HEK293 (cell line): ENCODE data around the gene CZIB.

Experiments used
- CTCF ChIA-PET: fragments of 350-600 bp; formaldehyde crosslinking; extraction: SDS; loops from one replicate; lab custom pipeline; 2021; ENCODE audit warnings: antibody characterized with exemption; lab: Yijun Ruan, JAX
- POLR2A ChIA-PET: fragments of 300-600 bp; formaldehyde crosslinking; extraction: SDS; loops from one replicate; lab custom pipeline; 2020; ENCODE audit warnings: antibody characterized with exemption, inconsistent platforms; lab: Yijun Ruan, JAX
- H3K27ac ChIP-seq: fragments of 200-500 bp; sonication (Bioruptor generic); 2 replicates; pipeline ENCODE4 v1.5.1; 2014; ENCODE audit warnings: low read depth, low read length, control low read depth, inconsistent platforms; ENCODE audit errors: extremely low read depth
- H3K36me3 ChIP-seq, 2 experiments: fragments of 200-500 bp in 1 of 2; sonication (Bioruptor generic) in 1 of 2; 1 replicate in 1 of 2; 2 replicates in 1 of 2; pipeline ENCODE4 v1.5.1; 2014 to 2017; ENCODE audit warnings: inconsistent platforms in 2 of 2, low read length in 2 of 2; ENCODE audit not compliant: control insufficient read depth in 2 of 2, insufficient read depth in 1 of 2
- H3K4me1 ChIP-seq: fragments of 200-500 bp; sonication (Bioruptor generic); 2 replicates; pipeline ENCODE4 v1.5.1; 2014; ENCODE audit warnings: mild to moderate bottlenecking, low read length, inconsistent platforms; ENCODE audit not compliant: control insufficient read depth, insufficient read depth
- H3K4me3 ChIP-seq: 2 replicates; pipeline ENCODE4 v1.5.1; 2011; ENCODE audit warnings: low read depth, mild to moderate bottlenecking, control low read depth, low read length, moderate library complexity
- H3K9me3 ChIP-seq: fragments of 200-500 bp; sonication (Bioruptor generic); 2 replicates; pipeline ENCODE4 v1.5.1; 2014; ENCODE audit warnings: low read depth, low read length, inconsistent platforms; ENCODE audit not compliant: control insufficient read depth, insufficient read depth
- EGR2 ChIP-seq: fragments of 450-650 bp; formaldehyde crosslinking; IDR thresholded peaks from 2 replicates; pipeline ENCODE4 v1.5.1; 2016; ENCODE audit warnings: low read depth, missing biosample characterization, missing genetic modification characterization
- HOXC10 ChIP-seq: sonication (generic); formaldehyde crosslinking; IDR thresholded peaks from 2 replicates; pipeline ENCODE4 v1.8.1; 2023; ENCODE audit warnings: mild to moderate bottlenecking, missing genetic modification reagents
- KLF1 ChIP-seq: fragments of 450-650 bp; formaldehyde crosslinking; IDR thresholded peaks from 2 replicates; pipeline ENCODE4 v1.5.1; 2016; ENCODE audit warnings: missing biosample characterization, missing genetic modification characterization
- OSR2 ChIP-seq: fragments of 450-650 bp; formaldehyde crosslinking; IDR thresholded peaks from 2 replicates; pipeline ENCODE4 v1.5.1; 2016; ENCODE audit warnings: missing biosample characterization, missing genetic modification characterization
- PRDM1 ChIP-seq: fragments of 450-650 bp; formaldehyde crosslinking; IDR thresholded peaks from 2 replicates; pipeline ENCODE4; 2016; ENCODE audit warnings: missing biosample characterization, missing genetic modification characterization
- ZFHX2 ChIP-seq: fragments of 450-650 bp; formaldehyde crosslinking; conservative IDR thresholded peaks from 2 replicates; pipeline ENCODE4 v1.5.1; 2016; ENCODE audit warnings: missing biosample characterization, missing genetic modification characterization
- ZNF19 ChIP-seq: fragments of 450-650 bp; formaldehyde crosslinking; IDR thresholded peaks from 2 replicates; pipeline ENCODE4; 2016; ENCODE audit warnings: missing biosample characterization, missing genetic modification characterization, low read depth
- ZNF248 ChIP-seq: fragments of 450-650 bp; formaldehyde crosslinking; IDR thresholded peaks from 2 replicates; pipeline ENCODE4 v1.5.1; 2017; ENCODE audit warnings: missing biosample characterization, missing genetic modification characterization
- ZNF274 ChIP-seq, 2 experiments: fragments of 200-500 bp in 1 of 2; fragments of 450-650 bp in 1 of 2; sonication (Bioruptor generic) in 1 of 2; formaldehyde crosslinking in 1 of 2; IDR thresholded peaks; 2 replicates each; pipeline versions ENCODE4 v1.5.1 to v1.6.1; 2014 to 2016; ENCODE audit warnings: borderline replicate concordance in 1 of 2, inconsistent platforms in 1 of 2, low read length in 1 of 2, missing biosample characterization in 1 of 2, missing genetic modification characterization in 1 of 2
- ZNF660 ChIP-seq: fragments of 450-650 bp; IDR thresholded peaks from 2 replicates; pipeline ENCODE4 v1.5.1; 2018; ENCODE audit warnings: missing biosample characterization, mild to moderate bottlenecking, missing genetic modification characterization
- ZXDB ChIP-seq: fragments of 450-650 bp; formaldehyde crosslinking; IDR thresholded peaks from 2 replicates; pipeline ENCODE4 v1.5.1; 2016; ENCODE audit warnings: missing biosample characterization, missing genetic modification characterization
- TF ChIP-seq, protein P1 (sequence below): fragments of 450-650 bp; formaldehyde crosslinking; IDR thresholded peaks from 2 replicates; pipeline ENCODE4 v1.5.0; 2017; ENCODE audit warnings: missing biosample characterization, missing genetic modification characterization, borderline replicate concordance
- TF ChIP-seq, protein P2 (sequence below): fragments of 450-650 bp; formaldehyde crosslinking; IDR thresholded peaks from 2 replicates; pipeline ENCODE4 v1.5.1; 2017; ENCODE audit warnings: missing biosample characterization, missing genetic modification characterization
- TF ChIP-seq, protein P3 (sequence below): fragments of 450-650 bp; formaldehyde crosslinking; IDR thresholded peaks from 2 replicates; pipeline ENCODE4 v1.5.1; 2017; ENCODE audit warnings: missing biosample characterization, mild to moderate bottlenecking, missing genetic modification characterization, moderate library complexity
- TF ChIP-seq, protein P4 (sequence below): fragments of 450-650 bp; formaldehyde crosslinking; IDR thresholded peaks from 2 replicates; pipeline ENCODE4 v1.5.1; 2016; ENCODE audit warnings: missing biosample characterization, missing genetic modification characterization, low read depth

Gene CZIB

DNA sequence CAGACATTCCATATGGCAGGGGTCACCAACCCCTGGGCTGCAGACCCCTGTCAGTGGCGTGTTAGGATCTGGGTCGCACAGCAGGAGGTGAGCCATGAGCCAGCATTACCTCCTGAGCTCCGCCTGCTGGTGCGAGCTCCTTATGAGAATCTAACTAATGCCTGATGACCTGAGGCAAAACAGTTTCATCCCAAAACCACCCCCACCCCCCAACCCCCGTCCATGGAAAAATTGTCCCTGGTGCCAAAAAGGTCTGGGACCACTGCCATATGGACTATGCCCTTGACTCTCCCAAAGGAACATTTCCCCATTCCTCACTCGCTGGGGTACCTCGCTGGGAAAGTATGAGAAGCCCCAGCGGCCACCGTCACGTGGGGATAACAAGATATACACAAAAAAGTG lies 30.2 kb downstream of the CZIB start (continued):
- TF ChIP-seq, protein P1, sequence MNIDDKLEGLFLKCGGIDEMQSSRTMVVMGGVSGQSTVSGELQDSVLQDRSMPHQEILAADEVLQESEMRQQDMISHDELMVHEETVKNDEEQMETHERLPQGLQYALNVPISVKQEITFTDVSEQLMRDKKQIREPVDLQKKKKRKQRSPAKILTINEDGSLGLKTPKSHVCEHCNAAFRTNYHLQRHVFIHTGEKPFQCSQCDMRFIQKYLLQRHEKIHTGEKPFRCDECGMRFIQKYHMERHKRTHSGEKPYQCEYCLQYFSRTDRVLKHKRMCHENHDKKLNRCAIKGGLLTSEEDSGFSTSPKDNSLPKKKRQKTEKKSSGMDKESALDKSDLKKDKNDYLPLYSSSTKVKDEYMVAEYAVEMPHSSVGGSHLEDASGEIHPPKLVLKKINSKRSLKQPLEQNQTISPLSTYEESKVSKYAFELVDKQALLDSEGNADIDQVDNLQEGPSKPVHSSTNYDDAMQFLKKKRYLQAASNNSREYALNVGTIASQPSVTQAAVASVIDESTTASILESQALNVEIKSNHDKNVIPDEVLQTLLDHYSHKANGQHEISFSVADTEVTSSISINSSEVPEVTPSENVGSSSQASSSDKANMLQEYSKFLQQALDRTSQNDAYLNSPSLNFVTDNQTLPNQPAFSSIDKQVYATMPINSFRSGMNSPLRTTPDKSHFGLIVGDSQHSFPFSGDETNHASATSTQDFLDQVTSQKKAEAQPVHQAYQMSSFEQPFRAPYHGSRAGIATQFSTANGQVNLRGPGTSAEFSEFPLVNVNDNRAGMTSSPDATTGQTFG: no peak
- TF ChIP-seq HOXC10 (CRISPR knock-in tag) (no peak), KLF1 (tag by site-specific recombination) (no peak)
- TF ChIP-seq, all 188 proteins: peak for 0

DNA sequence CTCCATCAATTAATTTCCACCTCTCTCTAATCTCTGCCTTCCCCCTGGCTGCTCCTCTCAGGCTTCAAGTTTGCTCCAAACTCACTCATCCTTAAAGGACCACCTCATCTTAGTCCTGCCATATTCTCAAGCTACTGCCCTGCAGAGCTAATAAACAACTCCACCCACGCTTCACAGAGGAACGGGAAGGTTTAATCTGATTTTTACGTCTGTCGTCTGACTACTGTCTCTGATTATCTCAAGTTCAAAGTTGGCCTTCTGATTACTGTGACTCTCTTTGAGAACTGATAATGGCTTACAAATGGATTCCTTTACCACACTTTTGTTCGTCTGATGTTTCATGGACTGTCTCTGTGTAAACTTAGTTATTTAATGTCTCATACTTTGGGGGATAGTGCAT lies 31.4 kb downstream of the CZIB start:
- TF ChIP-seq, protein P2, sequence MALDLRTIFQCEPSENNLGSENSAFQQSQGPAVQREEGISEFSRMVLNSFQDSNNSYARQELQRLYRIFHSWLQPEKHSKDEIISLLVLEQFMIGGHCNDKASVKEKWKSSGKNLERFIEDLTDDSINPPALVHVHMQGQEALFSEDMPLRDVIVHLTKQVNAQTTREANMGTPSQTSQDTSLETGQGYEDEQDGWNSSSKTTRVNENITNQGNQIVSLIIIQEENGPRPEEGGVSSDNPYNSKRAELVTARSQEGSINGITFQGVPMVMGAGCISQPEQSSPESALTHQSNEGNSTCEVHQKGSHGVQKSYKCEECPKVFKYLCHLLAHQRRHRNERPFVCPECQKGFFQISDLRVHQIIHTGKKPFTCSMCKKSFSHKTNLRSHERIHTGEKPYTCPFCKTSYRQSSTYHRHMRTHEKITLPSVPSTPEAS: no peak
- no peaks in the 10 kb centered on the region for H3K9me3 ChIP-seq
- H3K36me3 ChIP-seq: no peaks in the 10 kb centered on the region
- H3K4me1 ChIP-seq: no peaks in the 10 kb centered on the region
- ChIA-PET POLR2A (no interaction called here), CTCF (interaction anchor here (0.5 to 0.8 kb wide), 3 partner anchors 12 to 306 kb away, joined by 3 to 4 read pairs (median 3); no protein-coding TSS in a partner anchor)
- H3K4me3 ChIP-seq: no peak overlapping the region
- no peak overlapping the region for H3K27ac ChIP-seq

DNA sequence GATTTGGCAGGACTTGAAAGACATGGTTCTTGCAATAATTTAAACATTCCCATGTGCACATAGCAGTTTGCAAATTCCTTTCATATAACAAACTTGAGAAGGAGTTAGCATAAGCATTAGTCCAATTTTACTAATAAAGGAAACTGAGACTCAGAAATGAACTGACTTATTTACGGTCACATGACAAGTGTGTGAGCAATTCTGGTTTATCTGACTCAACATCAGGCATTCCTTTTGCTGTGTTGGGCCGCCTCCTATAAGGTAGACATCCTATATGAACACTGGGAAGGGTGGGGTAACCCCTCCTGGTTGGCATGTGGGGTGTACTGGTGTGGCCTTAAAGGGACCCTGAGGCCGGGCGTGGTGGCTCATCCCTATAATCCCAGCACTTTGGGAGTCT lies 32.3 kb downstream of the CZIB start:
- TF ChIP-seq ZNF19 (tag by site-specific recombination): no peak
- TF ChIP-seq, protein P3, sequence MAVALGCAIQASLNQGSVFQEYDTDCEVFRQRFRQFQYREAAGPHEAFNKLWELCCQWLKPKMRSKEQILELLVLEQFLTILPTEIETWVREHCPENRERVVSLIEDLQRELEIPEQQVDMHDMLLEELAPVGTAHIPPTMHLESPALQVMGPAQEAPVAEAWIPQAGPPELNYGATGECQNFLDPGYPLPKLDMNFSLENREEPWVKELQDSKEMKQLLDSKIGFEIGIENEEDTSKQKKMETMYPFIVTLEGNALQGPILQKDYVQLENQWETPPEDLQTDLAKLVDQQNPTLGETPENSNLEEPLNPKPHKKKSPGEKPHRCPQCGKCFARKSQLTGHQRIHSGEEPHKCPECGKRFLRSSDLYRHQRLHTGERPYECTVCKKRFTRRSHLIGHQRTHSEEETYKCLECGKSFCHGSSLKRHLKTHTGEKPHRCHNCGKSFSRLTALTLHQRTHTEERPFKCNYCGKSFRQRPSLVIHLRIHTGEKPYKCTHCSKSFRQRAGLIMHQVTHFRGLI: no peak
- TF ChIP-seq, protein P4, sequence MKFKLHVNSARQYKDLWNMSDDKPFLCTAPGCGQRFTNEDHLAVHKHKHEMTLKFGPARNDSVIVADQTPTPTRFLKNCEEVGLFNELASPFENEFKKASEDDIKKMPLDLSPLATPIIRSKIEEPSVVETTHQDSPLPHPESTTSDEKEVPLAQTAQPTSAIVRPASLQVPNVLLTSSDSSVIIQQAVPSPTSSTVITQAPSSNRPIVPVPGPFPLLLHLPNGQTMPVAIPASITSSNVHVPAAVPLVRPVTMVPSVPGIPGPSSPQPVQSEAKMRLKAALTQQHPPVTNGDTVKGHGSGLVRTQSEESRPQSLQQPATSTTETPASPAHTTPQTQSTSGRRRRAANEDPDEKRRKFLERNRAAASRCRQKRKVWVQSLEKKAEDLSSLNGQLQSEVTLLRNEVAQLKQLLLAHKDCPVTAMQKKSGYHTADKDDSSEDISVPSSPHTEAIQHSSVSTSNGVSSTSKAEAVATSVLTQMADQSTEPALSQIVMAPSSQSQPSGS: no peak
- TF ChIP-seq ZNF660 (tag by site-specific recombination): no peak
- no peak for TF ChIP-seq PRDM1 (tag by site-specific recombination)
- no peak for TF ChIP-seq ZNF274 (IDR thresholded peaks at IDR 0.05; ENCODE audit: low read length)
- no peak for TF ChIP-seq ZNF274 (tag by site-specific recombination; IDR thresholded peaks at IDR 0.05; ENCODE audit: borderline replicate concordance)
- TF ChIP-seq ZNF248 (tag by site-specific recombination): no peak
- TF ChIP-seq ZXDB (tag by site-specific recombination): no peak
- TF ChIP-seq, all 188 proteins: peak for 0
- ChIA-PET CTCF (interaction anchor here (0.5 kb wide), 1 partner anchor 300 kb away, joined by 3 read pairs; no protein-coding TSS in a partner anchor), POLR2A (no interaction called here)
- H3K4me1 ChIP-seq: no peaks in the 10 kb centered on the region
- no peak overlapping the region for H3K27ac ChIP-seq
- no peaks in the 10 kb centered on the region for H3K9me3 ChIP-seq
- no peak overlapping the region for H3K4me3 ChIP-seq
- H3K36me3 ChIP-seq: no peaks in the 10 kb centered on the region

DNA sequence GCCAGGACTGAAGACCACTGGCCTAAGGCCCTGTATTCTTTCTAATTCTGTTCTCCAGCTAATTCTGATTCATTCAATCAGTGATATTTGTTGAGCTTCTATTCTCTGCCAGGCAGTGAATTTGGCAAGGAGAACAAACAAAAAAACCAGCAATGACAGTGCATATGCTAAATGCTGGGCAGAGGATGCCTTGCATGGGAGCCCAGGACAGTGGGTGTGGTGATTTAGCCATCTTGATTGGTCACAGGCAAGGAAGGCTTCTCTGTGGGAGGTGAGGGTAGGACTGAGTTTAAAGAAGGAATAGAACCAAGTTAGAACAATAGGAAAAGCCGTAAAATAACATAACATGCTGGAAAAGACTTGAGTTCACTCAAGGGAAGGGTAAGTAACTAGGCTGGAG lies 33.0 kb downstream of the CZIB start:
- H3K27ac ChIP-seq: no peak overlapping the region
- POLR2A ChIA-PET: no interaction called here
- H3K9me3 ChIP-seq: no peaks in the 10 kb centered on the region
- CTCF ChIA-PET: interaction anchor here (0.6 to 2.1 kb wide), 9 partner anchors 8 to 1082 kb away, joined by 3 to 19 read pairs (median 4); no protein-coding TSS in a partner anchor
- H3K4me3 ChIP-seq: no peak overlapping the region
- no peaks in the 10 kb centered on the region for H3K36me3 ChIP-seq
- TF ChIP-seq EGR2 (tag by site-specific recombination) (0 out of 2 replicates have a peak, but pooled peaks have one; percentile 29), OSR2 (no peak), ZFHX2 (0 out of 2 replicates have a peak, but pooled peaks have one; percentile 15)
- H3K4me1 ChIP-seq: no peaks in the 10 kb centered on the region
